Measurements from ENCODE around the gene RALY.

Gene RALY

GRCh38 chr20:34098570-34098969 is 104.9 kb downstream of the RALY start:
- no peak for TF ChIP-seq CTCF (conservative IDR thresholded peaks at IDR 0.05; ENCODE audit: low read depth, low read length)
- H3K4me3 ChIP-seq (ENCODE audit: low read depth, low read length), result no peak overlapping the region
- no peak for DNase-seq (ENCODE audit: low read depth)

GRCh38 chr20:34099675-34100074 is 106.0 kb downstream of the RALY start:
- no peak overlapping the region for H3K4me3 ChIP-seq (ENCODE audit: low read depth, low read length)
- DNase-seq (ENCODE audit: low read depth), result no peak
- no peak for TF ChIP-seq CTCF (conservative IDR thresholded peaks at IDR 0.05; ENCODE audit: low read depth, low read length)

- no peak for DNase-seq (ENCODE audit: low read depth)
- no peak for TF ChIP-seq CTCF (conservative IDR thresholded peaks at IDR 0.05; ENCODE audit: low read depth, low read length)
- H3K4me3 ChIP-seq (ENCODE audit: low read depth, low read length), result no peak overlapping the region
Observed at GRCh38 chr20:34100576-34100975, 106.9 kb downstream of the RALY start.

DNA sequence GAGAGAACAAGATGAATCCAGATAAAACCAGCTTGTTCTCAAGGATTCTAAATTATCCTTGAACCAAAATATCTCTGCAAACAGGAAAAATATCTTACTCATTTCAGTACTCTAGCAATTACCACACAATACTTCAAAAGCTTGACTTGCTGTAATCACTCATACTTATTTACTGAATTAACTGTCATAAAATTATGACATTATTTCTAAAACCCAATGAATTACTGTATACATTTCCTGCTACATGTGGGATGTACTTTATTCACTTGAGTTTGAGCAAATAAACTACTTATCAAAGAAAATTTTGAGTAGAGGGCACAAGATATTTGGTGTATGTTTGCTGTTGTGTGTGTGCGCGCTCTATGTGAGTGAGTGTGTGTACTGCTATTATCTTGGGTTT is 108.6 kb downstream of the RALY start:
- no peak overlapping the region for H3K4me3 ChIP-seq (ENCODE audit: low read depth, low read length)
- TF ChIP-seq CTCF (conservative IDR thresholded peaks at IDR 0.05; ENCODE audit: low read depth, low read length), result no peak
- DNase-seq (ENCODE audit: low read depth), result no peak

- no peak overlapping the region for H3K4me3 ChIP-seq (ENCODE audit: low read depth, low read length)
- no peak for DNase-seq (ENCODE audit: low read depth)
- TF ChIP-seq CTCF (conservative IDR thresholded peaks at IDR 0.05; ENCODE audit: low read depth, low read length), result no peak
Observed at GRCh38 chr20:34104059-34104458, 110.3 kb downstream of the RALY start.

- TF ChIP-seq CTCF (conservative IDR thresholded peaks at IDR 0.05; ENCODE audit: low read depth, low read length), result no peak
- DNase-seq (ENCODE audit: low read depth), result no peak
- H3K4me3 ChIP-seq (ENCODE audit: low read depth, low read length), result no peak overlapping the region
Observed at GRCh38 chr20:34105978-34106675, 112.4 kb downstream of the RALY start.

DNA sequence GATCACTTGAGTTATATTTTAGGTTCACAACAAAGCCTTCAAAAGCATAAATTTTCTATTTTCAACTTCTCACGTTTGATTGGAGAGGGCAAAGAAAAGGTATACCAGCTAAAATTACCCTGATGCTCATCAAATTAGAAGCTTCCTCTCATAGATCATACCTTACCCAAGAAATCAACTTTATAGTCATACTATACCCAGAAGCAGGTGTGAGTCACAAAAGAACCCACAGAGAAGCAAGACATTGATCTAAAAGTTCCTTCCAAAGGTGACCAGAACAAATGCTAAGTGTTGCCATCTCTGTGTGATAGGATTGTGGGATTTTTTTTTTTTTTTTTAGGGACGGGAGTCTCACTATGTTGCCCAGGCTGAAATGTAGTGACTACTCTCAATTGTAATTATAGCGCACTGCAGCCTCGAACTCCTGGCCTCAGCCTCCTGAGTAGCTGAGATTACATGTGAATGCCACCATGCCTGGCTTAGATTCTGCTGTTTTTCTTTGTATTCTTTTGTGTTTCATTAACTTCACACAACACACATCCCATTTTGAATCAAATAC is 115.0 kb downstream of the RALY start:
- H3K4me3 ChIP-seq (ENCODE audit: low read depth, low read length), result no peak overlapping the region
- TF ChIP-seq CTCF (conservative IDR thresholded peaks at IDR 0.05; ENCODE audit: low read depth, low read length), result no peak
- DNase-seq (ENCODE audit: low read depth), result no peak

All from choroid plexus epithelial cell (primary cell).